Measurements from ENCODE around the gene MYOC. TPM values are rescaled to one million over a fixed set of nuclear protein-coding genes. Genes with fewer than 3 reads are reported as not detected.
"Not testable (repeated sequence)": the region's sequence is repeated elsewhere in the genome, so short reads cannot be mapped to it uniquely, and the experiment has no call there.

Gene MYOC
- total RNA-seq, 1 donor from 2014 or later = not detected

- no peaks in the 10 kb centered on the region for H3K4me1 Mint-ChIP-seq (ENCODE audit: unreplicated experiment)
- no peak overlapping the region for H3K27ac Mint-ChIP-seq
- TF ChIP-seq CTCF (conservative IDR thresholded peaks at IDR 0.05) = no peak
- no peaks in the 10 kb centered on the region for H3K27me3 Mint-ChIP-seq
- H3K36me3 Mint-ChIP-seq = no peaks in the 10 kb centered on the region
- no peak for DNase-seq (ENCODE audit: extremely low spot score, unreplicated experiment)
- no peaks in the 10 kb centered on the region for H3K9me3 Mint-ChIP-seq
- no peak overlapping the region for H3K4me3 Mint-ChIP-seq
Measured at GRCh38 chr1:171611306-171611705, 41.2 kb downstream of the MYOC start.

- no peak overlapping the region for H3K27ac Mint-ChIP-seq
- H3K9me3 Mint-ChIP-seq = no peaks in the 10 kb centered on the region
- DNase-seq (ENCODE audit: extremely low spot score, unreplicated experiment) = no peak
- no peaks in the 10 kb centered on the region for H3K27me3 Mint-ChIP-seq
- no peak overlapping the region for H3K4me3 Mint-ChIP-seq
- no peak for TF ChIP-seq CTCF (conservative IDR thresholded peaks at IDR 0.05)
- H3K36me3 Mint-ChIP-seq = no peaks in the 10 kb centered on the region
- H3K4me1 Mint-ChIP-seq (ENCODE audit: unreplicated experiment) = no peaks in the 10 kb centered on the region
Measured at GRCh38 chr1:171610385-171610784, 42.1 kb downstream of the MYOC start.

- Mint-ChIP-seq H3K9me3 (no peaks in the 10 kb centered on the region), H3K36me3 (no peaks in the 10 kb centered on the region), H3K27me3 (no peaks in the 10 kb centered on the region), H3K4me1 (ENCODE audit: unreplicated experiment) (peaks cover 5% of the 10 kb centered on the region), H3K27ac (peak overlapping the region; percentile 57), H3K4me3 (no peak overlapping the region)
- DNase-seq (ENCODE audit: extremely low spot score, unreplicated experiment) = no peak
- no peak for TF ChIP-seq CTCF (conservative IDR thresholded peaks at IDR 0.05)
Measured at GRCh38 chr1:171606402-171606941, 46.0 kb downstream of the MYOC start.

GRCh38 chr1:171603042-171603441 is 49.4 kb downstream of the MYOC start:
- not testable (repeated sequence) for H3K4me3 Mint-ChIP-seq; DNase-seq (ENCODE audit: extremely low spot score, unreplicated experiment); H3K9me3 Mint-ChIP-seq; H3K27ac Mint-ChIP-seq; H3K36me3 Mint-ChIP-seq; H3K27me3 Mint-ChIP-seq; H3K4me1 Mint-ChIP-seq (ENCODE audit: unreplicated experiment)

GRCh38 chr1:171600862-171601261 is 51.6 kb downstream of the MYOC start:
- H3K4me1 Mint-ChIP-seq (ENCODE audit: unreplicated experiment) = peaks cover 5% of the 10 kb centered on the region
- TF ChIP-seq CTCF (conservative IDR thresholded peaks at IDR 0.05) = no peak
- H3K27me3 Mint-ChIP-seq = no peaks in the 10 kb centered on the region
- H3K4me3 Mint-ChIP-seq = no peak overlapping the region
- H3K36me3 Mint-ChIP-seq = peaks cover 13% of the 10 kb centered on the region
- peaks cover 4% of the 10 kb centered on the region for H3K9me3 Mint-ChIP-seq
- no peak for DNase-seq (ENCODE audit: extremely low spot score, unreplicated experiment)
- H3K27ac Mint-ChIP-seq = no peak overlapping the region

- H3K4me3 Mint-ChIP-seq; H3K27me3 Mint-ChIP-seq; H3K9me3 Mint-ChIP-seq; DNase-seq (ENCODE audit: extremely low spot score, unreplicated experiment); H3K27ac Mint-ChIP-seq; H3K4me1 Mint-ChIP-seq (ENCODE audit: unreplicated experiment): not testable (repeated sequence)
- peaks cover 13% of the 10 kb centered on the region for H3K36me3 Mint-ChIP-seq
Measured at GRCh38 chr1:171600310-171600709, 52.2 kb downstream of the MYOC start.

GRCh38 chr1:171597203-171597602 is 55.3 kb downstream of the MYOC start:
- H3K4me1 Mint-ChIP-seq (ENCODE audit: unreplicated experiment) = no peaks in the 10 kb centered on the region
- peaks cover 24% of the 10 kb centered on the region for H3K36me3 Mint-ChIP-seq
- DNase-seq (ENCODE audit: extremely low spot score, unreplicated experiment) = no peak
- peaks cover 4% of the 10 kb centered on the region for H3K9me3 Mint-ChIP-seq
- no peak overlapping the region for H3K27ac Mint-ChIP-seq
- no peak overlapping the region for H3K4me3 Mint-ChIP-seq
- TF ChIP-seq CTCF (conservative IDR thresholded peaks at IDR 0.05) = no peak
- H3K27me3 Mint-ChIP-seq = no peaks in the 10 kb centered on the region
